Measurements from ENCODE around the gene ELMO1. TPM values are rescaled to one million over a fixed set of nuclear protein-coding genes. Genes with fewer than 3 reads are reported as not detected.

The ELMO1 gene
- polyA plus RNA-seq, 1 experiment = not detected

GRCh38 chr7:37071124-37071523, 377.5 kb downstream of the ELMO1 start:
- Histone ChIP-seq H3K4me3 (ENCODE audit: low read depth, low read length) (no peak overlapping the region), H3K27me3 (ENCODE audit: control insufficient read depth, insufficient read depth, low read length) (no peaks in the 10 kb centered on the region), H3K36me3 (ENCODE audit: control insufficient read depth, insufficient read depth, low read length) (no peaks in the 10 kb centered on the region)
- ChIA-PET CTCF (no interaction called here), POLR2A (no interaction called here)
- no peak for DNase-seq (ENCODE audit: low read depth)
- TF ChIP-seq, protein P1, sequence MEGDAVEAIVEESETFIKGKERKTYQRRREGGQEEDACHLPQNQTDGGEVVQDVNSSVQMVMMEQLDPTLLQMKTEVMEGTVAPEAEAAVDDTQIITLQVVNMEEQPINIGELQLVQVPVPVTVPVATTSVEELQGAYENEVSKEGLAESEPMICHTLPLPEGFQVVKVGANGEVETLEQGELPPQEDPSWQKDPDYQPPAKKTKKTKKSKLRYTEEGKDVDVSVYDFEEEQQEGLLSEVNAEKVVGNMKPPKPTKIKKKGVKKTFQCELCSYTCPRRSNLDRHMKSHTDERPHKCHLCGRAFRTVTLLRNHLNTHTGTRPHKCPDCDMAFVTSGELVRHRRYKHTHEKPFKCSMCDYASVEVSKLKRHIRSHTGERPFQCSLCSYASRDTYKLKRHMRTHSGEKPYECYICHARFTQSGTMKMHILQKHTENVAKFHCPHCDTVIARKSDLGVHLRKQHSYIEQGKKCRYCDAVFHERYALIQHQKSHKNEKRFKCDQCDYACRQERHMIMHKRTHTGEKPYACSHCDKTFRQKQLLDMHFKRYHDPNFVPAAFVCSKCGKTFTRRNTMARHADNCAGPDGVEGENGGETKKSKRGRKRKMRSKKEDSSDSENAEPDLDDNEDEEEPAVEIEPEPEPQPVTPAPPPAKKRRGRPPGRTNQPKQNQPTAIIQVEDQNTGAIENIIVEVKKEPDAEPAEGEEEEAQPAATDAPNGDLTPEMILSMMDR (IDR thresholded peaks at IDR 0.05; ENCODE audit: insufficient read depth, low read depth, low read length) = no peak

DNA sequence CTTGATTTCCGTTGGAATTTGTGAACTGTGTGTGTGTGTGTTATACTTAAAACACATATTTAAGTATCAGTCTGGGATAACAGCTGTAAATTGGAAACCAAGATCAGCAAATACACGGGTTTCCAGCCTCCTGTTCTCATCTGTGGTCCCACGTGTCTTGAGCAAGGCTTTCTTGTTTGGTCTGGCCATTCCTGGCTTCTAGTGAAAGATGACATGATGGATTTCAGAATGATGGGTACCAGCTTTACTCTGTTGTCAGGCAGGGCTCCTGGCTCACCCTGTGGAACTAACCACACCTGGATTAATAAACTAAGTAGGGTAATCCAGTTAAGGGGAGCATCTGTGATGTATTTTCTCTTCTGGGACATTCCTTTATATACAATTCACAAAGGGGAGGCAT, 378.2 kb downstream of the ELMO1 start:
- ChIA-PET CTCF (interaction anchor here (1.6 kb wide), 1 partner anchor 12 kb away, joined by 5 read pairs; no protein-coding TSS in a partner anchor), POLR2A (no interaction called here)
- Histone ChIP-seq H3K4me3 (ENCODE audit: low read depth, low read length) (no peak overlapping the region), H3K27me3 (ENCODE audit: control insufficient read depth, insufficient read depth, low read length) (no peaks in the 10 kb centered on the region), H3K36me3 (ENCODE audit: control insufficient read depth, insufficient read depth, low read length) (no peaks in the 10 kb centered on the region)
- DNase-seq (ENCODE audit: low read depth) = no peak
- TF ChIP-seq, protein P1 (IDR thresholded peaks at IDR 0.05; ENCODE audit: insufficient read depth, low read depth, low read length) = no peak

GRCh38 chr7:37070031-37070430, 378.6 kb downstream of the ELMO1 start:
- DNase-seq (ENCODE audit: low read depth) = no peak
- POLR2A ChIA-PET = no interaction called here
- CTCF ChIA-PET = interaction anchor here (1.6 kb wide), 1 partner anchor 13 kb away, joined by 5 read pairs; no protein-coding TSS in a partner anchor
- no peaks in the 10 kb centered on the region for H3K27me3 ChIP-seq (ENCODE audit: control insufficient read depth, insufficient read depth, low read length)
- TF ChIP-seq, protein P1 (IDR thresholded peaks at IDR 0.05; ENCODE audit: insufficient read depth, low read depth, low read length) = no peak
- no peak overlapping the region for H3K4me3 ChIP-seq (ENCODE audit: low read depth, low read length)
- H3K36me3 ChIP-seq (ENCODE audit: control insufficient read depth, insufficient read depth, low read length) = no peaks in the 10 kb centered on the region

DNA sequence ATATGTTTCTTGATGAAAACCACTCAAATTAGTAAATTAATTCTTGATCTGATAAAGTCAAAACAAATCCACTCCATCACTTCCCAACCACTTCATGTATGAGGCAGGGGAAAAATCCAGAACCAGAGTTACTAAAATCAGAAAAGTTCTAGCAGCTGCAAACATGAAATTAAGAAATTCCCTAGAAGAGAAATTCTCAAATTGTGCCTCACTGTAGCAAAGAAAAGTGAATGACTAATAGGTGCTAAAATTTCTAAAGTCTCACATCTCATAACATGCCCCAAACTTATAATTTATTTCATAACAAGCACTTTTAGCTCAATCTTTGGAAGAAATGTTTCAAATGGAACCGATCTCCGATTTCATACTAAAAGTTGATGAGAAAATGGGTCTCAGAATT, 379.3 kb downstream of the ELMO1 start:
- DNase-seq (ENCODE audit: low read depth) = no peak
- TF ChIP-seq, protein P1 (IDR thresholded peaks at IDR 0.05; ENCODE audit: insufficient read depth, low read depth, low read length) = no peak
- no peaks in the 10 kb centered on the region for H3K36me3 ChIP-seq (ENCODE audit: control insufficient read depth, insufficient read depth, low read length)
- H3K4me3 ChIP-seq (ENCODE audit: low read depth, low read length) = no peak overlapping the region
- no peaks in the 10 kb centered on the region for H3K27me3 ChIP-seq (ENCODE audit: control insufficient read depth, insufficient read depth, low read length)
- ChIA-PET CTCF (interaction anchor here (1.3 to 1.6 kb wide), 3 partner anchors 14 to 112 kb away, joined by 3 to 5 read pairs (median 3); no protein-coding TSS in a partner anchor), POLR2A (no interaction called here)

GRCh38 chr7:37068902-37069301, 379.8 kb downstream of the ELMO1 start:
- POLR2A ChIA-PET = no interaction called here
- no peak for DNase-seq (ENCODE audit: low read depth)
- Histone ChIP-seq H3K27me3 (ENCODE audit: control insufficient read depth, insufficient read depth, low read length) (no peaks in the 10 kb centered on the region), H3K4me3 (ENCODE audit: low read depth, low read length) (no peak overlapping the region), H3K36me3 (ENCODE audit: control insufficient read depth, insufficient read depth, low read length) (no peaks in the 10 kb centered on the region)
- TF ChIP-seq, protein P1 (IDR thresholded peaks at IDR 0.05; ENCODE audit: insufficient read depth, low read depth, low read length) = no peak
- CTCF ChIA-PET = interaction anchor here (1.3 to 1.6 kb wide), 3 partner anchors 14 to 113 kb away, joined by 3 to 5 read pairs (median 3); no protein-coding TSS in a partner anchor

Data from BJ (cell line).